CD4-positive, alpha-beta T cell treated with Interferon gamma for 1 hour (primary cell): ENCODE measurements around the gene AADACL4.

Experiments
- DNase-seq: peaks from one replicate; pipeline ENCODE4 v3.0.0-alpha.2; 2020

The AADACL4 gene

GRCh38 chr1:12643785-12644184 is at the start of gene AADACL4:
TSS of gene AADACL4 (plus strand) at chr1:12644085. CDS start at chr1:12644547, 462 bp downstream.
- no peak for DNase-seq

- no peak for DNase-seq
Observed at GRCh38 chr1:12594490-12594889, 49.4 kb upstream of the AADACL4 start.

GRCh38 chr1:12594966-12595756 is 48.7 kb upstream of the AADACL4 start:
- peak; percentile 14 for DNase-seq

GRCh38 chr1:12595757-12596006 is 48.2 kb upstream of the AADACL4 start:
- DNase-seq, result no peak

- DNase-seq, result peak; percentile 70
Observed at GRCh38 chr1:12596007-12596821, 47.7 kb upstream of the AADACL4 start.

GRCh38 chr1:12597792-12598191 is 46.1 kb upstream of the AADACL4 start:
- DNase-seq, result no peak

GRCh38 chr1:12598974-12599373 is 44.9 kb upstream of the AADACL4 start:
- DNase-seq, result no peak

GRCh38 chr1:12599657-12600056 is 44.2 kb upstream of the AADACL4 start:
- no peak for DNase-seq

- no peak for DNase-seq
Observed at GRCh38 chr1:12600335-12600734, 43.5 kb upstream of the AADACL4 start.

GRCh38 chr1:12600880-12601633 is 42.8 kb upstream of the AADACL4 start:
- DNase-seq, result peak; percentile 55

GRCh38 chr1:12601700-12602658 is 41.9 kb upstream of the AADACL4 start:
- peak; percentile 66 for DNase-seq

GRCh38 chr1:12602659-12603024 is 41.2 kb upstream of the AADACL4 start:
- DNase-seq, result no peak

GRCh38 chr1:12603224-12603623 is 40.7 kb upstream of the AADACL4 start:
- no peak for DNase-seq

GRCh38 chr1:12604114-12604874 is 39.6 kb upstream of the AADACL4 start:
- DNase-seq, result peak; percentile 73

GRCh38 chr1:12604986-12605385 is 38.9 kb upstream of the AADACL4 start:
- DNase-seq, result no peak

GRCh38 chr1:12607263-12607662 is 36.6 kb upstream of the AADACL4 start:
- no peak for DNase-seq

- no peak for DNase-seq
Observed at GRCh38 chr1:12608311-12608957, 35.5 kb upstream of the AADACL4 start.

GRCh38 chr1:12609469-12610003 is 34.3 kb upstream of the AADACL4 start:
- no peak for DNase-seq

- no peak for DNase-seq
Observed at GRCh38 chr1:12610305-12610935, 33.5 kb upstream of the AADACL4 start.

- no peak for DNase-seq
Observed at GRCh38 chr1:12610941-12611340, 32.9 kb upstream of the AADACL4 start.
